ENCODE measurements around the gene SNCG.

DNA sequence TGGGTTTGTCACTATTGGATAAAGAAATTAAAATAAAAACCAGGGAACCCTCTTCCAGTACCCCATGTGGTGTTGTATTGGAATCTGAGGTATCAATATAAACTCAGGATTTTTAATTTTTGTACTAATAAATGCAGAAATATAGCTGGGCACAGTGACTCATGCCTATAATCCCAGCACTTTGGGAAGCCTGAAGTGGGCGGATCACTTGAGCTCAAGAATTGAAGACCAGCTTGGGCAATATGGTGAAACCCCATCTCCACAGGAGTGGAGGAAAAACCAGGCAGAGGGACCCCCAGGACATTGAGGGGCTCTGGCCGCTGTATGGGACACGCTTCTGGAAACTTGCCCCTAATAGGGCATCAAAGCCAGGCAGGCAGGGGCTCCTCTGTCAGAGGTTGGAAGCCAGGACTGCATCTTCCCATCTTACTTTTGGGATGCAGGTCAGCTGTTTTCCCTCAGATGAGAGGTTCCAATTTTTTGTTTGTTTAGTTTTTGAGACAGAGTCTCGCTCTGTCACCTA, 21.0 kb downstream of the SNCG start:
- no peak for TF ChIP-seq POLR2A (IDR thresholded peaks at IDR 0.05)
- TF ChIP-seq, protein P1, sequence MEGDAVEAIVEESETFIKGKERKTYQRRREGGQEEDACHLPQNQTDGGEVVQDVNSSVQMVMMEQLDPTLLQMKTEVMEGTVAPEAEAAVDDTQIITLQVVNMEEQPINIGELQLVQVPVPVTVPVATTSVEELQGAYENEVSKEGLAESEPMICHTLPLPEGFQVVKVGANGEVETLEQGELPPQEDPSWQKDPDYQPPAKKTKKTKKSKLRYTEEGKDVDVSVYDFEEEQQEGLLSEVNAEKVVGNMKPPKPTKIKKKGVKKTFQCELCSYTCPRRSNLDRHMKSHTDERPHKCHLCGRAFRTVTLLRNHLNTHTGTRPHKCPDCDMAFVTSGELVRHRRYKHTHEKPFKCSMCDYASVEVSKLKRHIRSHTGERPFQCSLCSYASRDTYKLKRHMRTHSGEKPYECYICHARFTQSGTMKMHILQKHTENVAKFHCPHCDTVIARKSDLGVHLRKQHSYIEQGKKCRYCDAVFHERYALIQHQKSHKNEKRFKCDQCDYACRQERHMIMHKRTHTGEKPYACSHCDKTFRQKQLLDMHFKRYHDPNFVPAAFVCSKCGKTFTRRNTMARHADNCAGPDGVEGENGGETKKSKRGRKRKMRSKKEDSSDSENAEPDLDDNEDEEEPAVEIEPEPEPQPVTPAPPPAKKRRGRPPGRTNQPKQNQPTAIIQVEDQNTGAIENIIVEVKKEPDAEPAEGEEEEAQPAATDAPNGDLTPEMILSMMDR (IDR thresholded peaks at IDR 0.05) = no peak
